Measurements from ENCODE around the gene TRIO. TPM values are rescaled to one million over a fixed set of nuclear protein-coding genes. Genes with fewer than 3 reads are reported as not detected.

TRIO gene
- total and polyA plus RNA-seq, 2 experiments from 2014 or later: 18.5 to 78.2 TPM

DNA sequence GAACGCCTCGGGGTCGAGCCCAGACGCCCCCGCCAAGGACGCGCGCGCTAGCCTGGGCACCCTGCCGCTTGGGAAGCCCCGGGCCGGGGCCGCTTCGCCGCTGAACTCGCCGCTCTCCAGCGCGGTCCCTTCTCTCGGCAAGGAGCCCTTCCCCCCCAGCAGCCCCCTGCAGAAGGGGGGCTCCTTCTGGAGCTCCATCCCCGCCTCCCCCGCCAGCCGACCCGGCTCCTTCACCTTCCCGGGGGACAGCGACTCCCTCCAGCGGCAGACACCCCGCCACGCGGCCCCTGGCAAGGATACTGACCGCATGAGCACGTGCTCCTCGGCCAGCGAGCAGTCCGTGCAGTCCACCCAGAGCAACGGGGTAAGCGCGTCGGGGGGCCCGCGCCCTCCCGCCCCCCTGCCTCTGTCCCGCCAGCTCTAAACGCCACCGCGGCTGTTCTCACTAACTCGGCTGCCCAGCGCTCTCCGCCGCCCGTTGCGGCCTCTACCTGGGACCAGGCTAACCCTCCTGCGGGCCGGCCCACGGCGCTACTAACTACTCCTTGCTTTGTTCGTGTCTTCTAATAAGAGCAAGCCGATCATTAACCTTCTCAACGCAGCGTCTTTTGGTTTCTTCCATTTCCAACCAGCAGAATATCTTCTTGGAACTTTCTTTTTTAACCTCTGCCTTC lies 344.9 kb downstream of the TRIO start:
- no peak overlapping the region for H3K27ac ChIP-seq
- H4K20me1 ChIP-seq (ENCODE audit: insufficient read depth, poor library complexity, severe bottlenecking): no peaks in the 10 kb centered on the region
- 98% methylated on average over 43 of the region's 60 CpGs for WGBS (ENCODE audit: low lambda C conversion rate, missing lambda C conversion rate)
- H3K4me2 ChIP-seq: no peak overlapping the region
- H3K9me3 ChIP-seq (ENCODE audit: low read depth): no peaks in the 10 kb centered on the region
- no peak overlapping the region for H2AFZ ChIP-seq
- H3K9me2 ChIP-seq (replicated peaks; ENCODE audit: insufficient read depth): no peaks in the 10 kb centered on the region
- TF ChIP-seq, protein P1, sequence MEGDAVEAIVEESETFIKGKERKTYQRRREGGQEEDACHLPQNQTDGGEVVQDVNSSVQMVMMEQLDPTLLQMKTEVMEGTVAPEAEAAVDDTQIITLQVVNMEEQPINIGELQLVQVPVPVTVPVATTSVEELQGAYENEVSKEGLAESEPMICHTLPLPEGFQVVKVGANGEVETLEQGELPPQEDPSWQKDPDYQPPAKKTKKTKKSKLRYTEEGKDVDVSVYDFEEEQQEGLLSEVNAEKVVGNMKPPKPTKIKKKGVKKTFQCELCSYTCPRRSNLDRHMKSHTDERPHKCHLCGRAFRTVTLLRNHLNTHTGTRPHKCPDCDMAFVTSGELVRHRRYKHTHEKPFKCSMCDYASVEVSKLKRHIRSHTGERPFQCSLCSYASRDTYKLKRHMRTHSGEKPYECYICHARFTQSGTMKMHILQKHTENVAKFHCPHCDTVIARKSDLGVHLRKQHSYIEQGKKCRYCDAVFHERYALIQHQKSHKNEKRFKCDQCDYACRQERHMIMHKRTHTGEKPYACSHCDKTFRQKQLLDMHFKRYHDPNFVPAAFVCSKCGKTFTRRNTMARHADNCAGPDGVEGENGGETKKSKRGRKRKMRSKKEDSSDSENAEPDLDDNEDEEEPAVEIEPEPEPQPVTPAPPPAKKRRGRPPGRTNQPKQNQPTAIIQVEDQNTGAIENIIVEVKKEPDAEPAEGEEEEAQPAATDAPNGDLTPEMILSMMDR (IDR thresholded peaks at IDR 0.05; ENCODE audit: poor library complexity): no peak
- TF ChIP-seq EZH2phosphoT487 (IDR thresholded peaks at IDR 0.05; ENCODE audit: low read depth, severe bottlenecking, unreplicated experiment): no peak
- TF ChIP-seq EZH2 (IDR thresholded peaks at IDR 0.05; ENCODE audit: borderline replicate concordance): no peak
- no peak overlapping the region for H3K4me3 ChIP-seq
- no peaks in the 10 kb centered on the region for H3K27me3 ChIP-seq
- DNase-seq (ENCODE audit: low spot score): no peak
- no peaks in the 10 kb centered on the region for H3K4me1 ChIP-seq (ENCODE audit: insufficient read depth)
- H3K79me2 ChIP-seq: no peaks in the 10 kb centered on the region
- no peaks in the 10 kb centered on the region for H3K36me3 ChIP-seq (replicated peaks; ENCODE audit: insufficient read depth, low read depth)

DNA sequence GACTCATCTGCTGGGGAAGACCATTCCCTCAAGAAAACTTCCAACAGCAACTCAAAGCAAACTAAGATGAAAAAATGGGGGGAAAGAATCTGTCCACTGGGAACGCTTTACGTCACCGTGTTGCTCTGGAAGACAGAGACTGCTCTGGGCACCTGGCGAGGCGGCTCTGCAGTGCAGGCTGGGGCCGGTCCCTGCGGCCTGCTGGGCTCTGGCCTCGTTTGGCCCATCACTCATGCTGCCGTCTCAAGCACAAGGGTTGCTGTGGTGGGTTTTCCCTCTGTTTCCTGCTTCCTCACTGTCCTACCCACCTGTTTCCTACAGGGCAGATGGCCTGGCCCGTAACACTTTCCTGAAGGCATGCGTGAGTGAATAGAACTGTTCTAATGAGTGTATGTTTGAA lies 345.6 kb downstream of the TRIO start:
- WGBS (ENCODE audit: low lambda C conversion rate, missing lambda C conversion rate): 93% methylated on average over 11 of the region's 11 CpGs
- no peak overlapping the region for H2AFZ ChIP-seq
- no peak overlapping the region for H3K4me2 ChIP-seq
- no peaks in the 10 kb centered on the region for H3K4me1 ChIP-seq (ENCODE audit: insufficient read depth)
- no peaks in the 10 kb centered on the region for H3K9me2 ChIP-seq (replicated peaks; ENCODE audit: insufficient read depth)
- no peaks in the 10 kb centered on the region for H3K9me3 ChIP-seq (ENCODE audit: low read depth)
- no peaks in the 10 kb centered on the region for H3K79me2 ChIP-seq
- H4K20me1 ChIP-seq (ENCODE audit: insufficient read depth, poor library complexity, severe bottlenecking): no peaks in the 10 kb centered on the region
- no peaks in the 10 kb centered on the region for H3K27me3 ChIP-seq
- H3K4me3 ChIP-seq: no peak overlapping the region
- H3K27ac ChIP-seq: no peak overlapping the region
- no peak for TF ChIP-seq EZH2 (IDR thresholded peaks at IDR 0.05; ENCODE audit: borderline replicate concordance)
- H3K36me3 ChIP-seq (replicated peaks; ENCODE audit: insufficient read depth, low read depth): no peaks in the 10 kb centered on the region
- DNase-seq (ENCODE audit: low spot score): no peak

DNA sequence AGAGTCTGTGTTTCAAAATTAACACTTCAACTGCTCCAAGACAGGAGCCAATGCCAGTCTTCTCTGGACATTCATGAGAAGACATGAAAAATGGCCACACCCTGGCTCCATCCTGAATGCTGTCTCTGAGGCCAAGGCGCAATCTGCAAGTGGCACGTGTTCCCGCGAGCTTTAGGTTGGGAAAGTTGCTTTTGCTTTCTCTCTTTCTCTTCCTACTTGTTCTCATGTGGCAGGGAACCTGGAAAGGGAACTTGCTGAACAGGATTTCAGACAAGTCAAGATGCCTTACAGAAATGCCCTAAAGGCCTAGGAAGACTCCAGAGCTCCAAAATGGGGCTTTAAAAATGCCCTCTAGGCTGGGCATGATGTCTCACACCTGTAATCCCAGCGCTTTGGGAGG lies 346.5 kb downstream of the TRIO start:
- 92% methylated on average over 5 of the region's 5 CpGs for WGBS (ENCODE audit: low lambda C conversion rate, missing lambda C conversion rate)
- H4K20me1 ChIP-seq (ENCODE audit: insufficient read depth, poor library complexity, severe bottlenecking): no peaks in the 10 kb centered on the region

DNA sequence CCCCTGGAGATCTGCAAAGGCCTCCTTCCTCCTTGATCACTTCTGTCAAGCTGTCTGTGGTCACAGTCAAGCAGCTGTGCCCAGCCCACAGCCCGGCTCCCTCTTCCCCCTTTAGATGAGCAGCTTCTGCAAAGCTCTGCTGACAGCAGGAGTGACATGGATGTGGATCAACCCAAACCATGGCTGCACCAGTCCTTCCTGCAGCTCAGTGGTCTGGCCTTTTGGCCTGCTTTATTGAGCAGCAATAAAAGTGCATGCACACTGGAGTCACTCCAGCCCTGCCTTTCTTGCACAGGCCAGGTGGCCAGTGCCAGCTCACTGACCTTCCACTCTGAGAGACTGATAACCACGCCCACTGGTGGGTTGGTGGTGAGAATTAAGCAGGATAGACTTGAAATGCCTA lies 347.2 kb downstream of the TRIO start:
- TF ChIP-seq, protein P1 (IDR thresholded peaks at IDR 0.05; ENCODE audit: poor library complexity): no peak
- TF ChIP-seq EZH2phosphoT487 (IDR thresholded peaks at IDR 0.05; ENCODE audit: low read depth, severe bottlenecking, unreplicated experiment) (no peak), EZH2 (IDR thresholded peaks at IDR 0.05; ENCODE audit: borderline replicate concordance) (no peak)
- no peaks in the 10 kb centered on the region for H3K36me3 ChIP-seq (replicated peaks; ENCODE audit: insufficient read depth, low read depth)

More for the DNA sequence above, 346.5 kb downstream of the TRIO start:
- H2AFZ ChIP-seq: no peak overlapping the region
- no peak overlapping the region for H3K4me2 ChIP-seq
- H3K4me1 ChIP-seq (ENCODE audit: insufficient read depth): no peaks in the 10 kb centered on the region
- no peaks in the 10 kb centered on the region for H3K36me3 ChIP-seq (replicated peaks; ENCODE audit: insufficient read depth, low read depth)
- no peaks in the 10 kb centered on the region for H3K9me3 ChIP-seq (ENCODE audit: low read depth)
- no peak overlapping the region for H3K27ac ChIP-seq
- TF ChIP-seq, protein P1 (IDR thresholded peaks at IDR 0.05; ENCODE audit: poor library complexity): no peak
- TF ChIP-seq EZH2phosphoT487 (IDR thresholded peaks at IDR 0.05; ENCODE audit: low read depth, severe bottlenecking, unreplicated experiment) (no peak), EZH2 (IDR thresholded peaks at IDR 0.05; ENCODE audit: borderline replicate concordance) (no peak)
- no peaks in the 10 kb centered on the region for H3K79me2 ChIP-seq
- no peak overlapping the region for H3K4me3 ChIP-seq
- no peaks in the 10 kb centered on the region for H3K27me3 ChIP-seq
- no peak for DNase-seq (ENCODE audit: low spot score)
- H3K9me2 ChIP-seq (replicated peaks; ENCODE audit: insufficient read depth): no peaks in the 10 kb centered on the region

More for the DNA sequence above, 347.2 kb downstream of the TRIO start:
- H3K4me1 ChIP-seq (ENCODE audit: insufficient read depth): no peaks in the 10 kb centered on the region
- H3K4me2 ChIP-seq: no peak overlapping the region
- 97% methylated on average over 2 of the region's 2 CpGs for WGBS (ENCODE audit: low lambda C conversion rate, missing lambda C conversion rate)
- no peak overlapping the region for H3K27ac ChIP-seq
- H3K79me2 ChIP-seq: no peaks in the 10 kb centered on the region
- no peaks in the 10 kb centered on the region for H3K9me2 ChIP-seq (replicated peaks; ENCODE audit: insufficient read depth)
- H3K4me3 ChIP-seq: no peak overlapping the region
- no peaks in the 10 kb centered on the region for H3K27me3 ChIP-seq
- no peak for DNase-seq (ENCODE audit: low spot score)
- no peaks in the 10 kb centered on the region for H4K20me1 ChIP-seq (ENCODE audit: insufficient read depth, poor library complexity, severe bottlenecking)
- no peaks in the 10 kb centered on the region for H3K9me3 ChIP-seq (ENCODE audit: low read depth)
- no peak overlapping the region for H2AFZ ChIP-seq
